ENCODE data around the gene AUH. TPM values are rescaled to one million over a fixed set of nuclear protein-coding genes. Genes with fewer than 3 reads are reported as not detected.

AUH gene
- total RNA-seq, 2 experiments from 2014 or later: 16.9 to 24.5 TPM

- TF ChIP-seq EZH2phosphoT487 (IDR thresholded peaks at IDR 0.05; ENCODE audit: borderline replicate concordance, low read depth, low read length): no peak
- no peak for TF ChIP-seq CTCF (conservative IDR thresholded peaks at IDR 0.05; ENCODE audit: low read length)
- Histone ChIP-seq H2AFZ (ENCODE audit: low read length) (no peak overlapping the region), H4K20me1 (ENCODE audit: insufficient read depth, low read length) (no peaks in the 10 kb centered on the region), H3K9me3 (ENCODE audit: low read length) (no peaks in the 10 kb centered on the region), H3K79me2 (ENCODE audit: insufficient read depth, low read depth, low read length) (no peaks in the 10 kb centered on the region), H3K36me3 (ENCODE audit: insufficient read depth, low read length) (no peaks in the 10 kb centered on the region), H3K4me2 (ENCODE audit: low read length) (no peak overlapping the region), H3K27ac (ENCODE audit: low read depth, low read length, poor library complexity, severe bottlenecking) (no peak overlapping the region), H3K4me3 (ENCODE audit: low read depth, low read length, poor library complexity, severe bottlenecking) (no peak overlapping the region), H3K9me2 (ENCODE audit: insufficient read depth, low read length) (no peaks in the 10 kb centered on the region), H3K4me1 (ENCODE audit: insufficient read depth, low read length, poor library complexity, severe bottlenecking) (peaks cover 5% of the 10 kb centered on the region)
- intact Hi-C loops (cut with micrococcal nuclease; ENCODE audit: unreplicated experiment): no loop called here
- DNase-seq (ENCODE audit: low spot score): no peak
- CTCF ChIA-PET (ENCODE audit: unreplicated experiment): no interaction called here
- BruUV-seq (replicated peaks): no TSS peak
- POLR2A ChIA-PET: interaction anchor here (0.6 kb wide), 2 partner anchors 261 to 472 kb away, joined by 3 read pairs; no protein-coding TSS in a partner anchor
Observed at GRCh38 chr9:91393826-91394225, 32.1 kb upstream of the AUH start.

DNA sequence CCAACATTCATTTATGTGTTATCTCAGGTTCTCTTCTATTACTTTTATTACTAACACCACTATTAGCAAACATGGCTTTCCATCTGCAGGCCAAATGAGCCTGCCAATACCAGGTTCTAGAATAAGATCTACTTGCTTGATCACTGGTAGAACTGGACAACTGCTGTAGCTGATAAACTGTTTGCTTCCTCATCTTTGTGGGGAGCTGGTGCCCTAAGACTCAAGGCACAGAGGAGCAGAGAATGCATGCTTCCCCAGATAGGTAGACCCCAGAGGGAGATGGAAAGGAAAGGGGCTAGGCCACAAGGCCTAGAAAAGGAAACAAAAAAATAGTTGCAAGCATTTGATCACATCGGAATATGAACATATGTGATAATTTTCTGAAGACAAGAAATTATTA is 30.7 kb upstream of the AUH start:
- no peaks in the 10 kb centered on the region for H3K79me2 ChIP-seq (ENCODE audit: insufficient read depth, low read depth, low read length)
- H3K4me3 ChIP-seq (ENCODE audit: low read depth, low read length, poor library complexity, severe bottlenecking): no peak overlapping the region
- intact Hi-C loops (cut with micrococcal nuclease; ENCODE audit: unreplicated experiment): no loop called here
- no peak for DNase-seq (ENCODE audit: low spot score)
- H3K4me2 ChIP-seq (ENCODE audit: low read length): no peak overlapping the region
- H3K9me3 ChIP-seq (ENCODE audit: low read length): no peaks in the 10 kb centered on the region
- no TSS peak for BruUV-seq (replicated peaks)
- H4K20me1 ChIP-seq (ENCODE audit: insufficient read depth, low read length): no peaks in the 10 kb centered on the region
- ChIA-PET POLR2A (interaction anchor here (0.5 to 0.6 kb wide), 3 partner anchors 44 to 1133 kb away, joined by 3 to 4 read pairs (median 3); no protein-coding TSS in a partner anchor), CTCF (ENCODE audit: unreplicated experiment) (no interaction called here)
- no peak overlapping the region for H2AFZ ChIP-seq (ENCODE audit: low read length)
- TF ChIP-seq CTCF (conservative IDR thresholded peaks at IDR 0.05; ENCODE audit: low read length) (no peak), EZH2phosphoT487 (IDR thresholded peaks at IDR 0.05; ENCODE audit: borderline replicate concordance, low read depth, low read length) (no peak)
- no peaks in the 10 kb centered on the region for H3K9me2 ChIP-seq (ENCODE audit: insufficient read depth, low read length)
- H3K27ac ChIP-seq (ENCODE audit: low read depth, low read length, poor library complexity, severe bottlenecking): no peak overlapping the region
- no peaks in the 10 kb centered on the region for H3K36me3 ChIP-seq (ENCODE audit: insufficient read depth, low read length)
- peaks cover 5% of the 10 kb centered on the region for H3K4me1 ChIP-seq (ENCODE audit: insufficient read depth, low read length, poor library complexity, severe bottlenecking)

DNA sequence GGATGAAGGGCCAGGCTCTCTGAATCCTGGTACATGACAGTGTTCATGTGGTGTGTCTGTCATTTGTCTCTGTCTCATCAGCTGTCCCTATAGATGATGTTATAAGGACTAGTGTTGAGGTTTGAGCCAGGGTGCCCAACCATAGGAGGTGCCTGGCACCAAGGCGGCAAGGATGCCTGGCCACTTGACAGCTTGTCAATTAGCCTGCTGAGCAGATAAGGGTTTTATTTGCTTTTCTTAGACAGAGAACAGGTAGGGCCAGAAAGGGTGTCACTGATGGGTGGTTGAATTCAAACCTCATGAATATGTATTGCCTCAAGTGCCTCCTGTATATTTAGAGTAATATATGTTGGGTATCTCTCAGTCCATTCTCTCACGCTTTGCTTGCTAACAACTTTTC is 30.1 kb upstream of the AUH start:
- H3K4me1 ChIP-seq (ENCODE audit: insufficient read depth, low read length, poor library complexity, severe bottlenecking): peaks cover 5% of the 10 kb centered on the region
- no peak overlapping the region for H3K27ac ChIP-seq (ENCODE audit: low read depth, low read length, poor library complexity, severe bottlenecking)
- ChIA-PET CTCF (ENCODE audit: unreplicated experiment) (no interaction called here), POLR2A (interaction anchor here (0.7 kb wide), 1 partner anchor 59 kb away, joined by 3 read pairs; no protein-coding TSS in a partner anchor)
- no TSS peak for BruUV-seq (replicated peaks)
- no peaks in the 10 kb centered on the region for H3K79me2 ChIP-seq (ENCODE audit: insufficient read depth, low read depth, low read length)
- H3K9me2 ChIP-seq (ENCODE audit: insufficient read depth, low read length): no peaks in the 10 kb centered on the region
- no peaks in the 10 kb centered on the region for H3K9me3 ChIP-seq (ENCODE audit: low read length)
- TF ChIP-seq CTCF (conservative IDR thresholded peaks at IDR 0.05; ENCODE audit: low read length): no peak
- TF ChIP-seq EZH2phosphoT487 (IDR thresholded peaks at IDR 0.05; ENCODE audit: borderline replicate concordance, low read depth, low read length): no peak
- DNase-seq (ENCODE audit: low spot score): no peak
- H3K4me3 ChIP-seq (ENCODE audit: low read depth, low read length, poor library complexity, severe bottlenecking): no peak overlapping the region
- H3K4me2 ChIP-seq (ENCODE audit: low read length): no peak overlapping the region
- intact Hi-C loops (cut with micrococcal nuclease; ENCODE audit: unreplicated experiment): no loop called here
- H2AFZ ChIP-seq (ENCODE audit: low read length): no peak overlapping the region
- no peaks in the 10 kb centered on the region for H4K20me1 ChIP-seq (ENCODE audit: insufficient read depth, low read length)
- no peaks in the 10 kb centered on the region for H3K36me3 ChIP-seq (ENCODE audit: insufficient read depth, low read length)
